PC-3 (cell line): Measurements from ENCODE around the gene IRAK1BP1. TPM values are rescaled to one million over a fixed set of nuclear protein-coding genes. Genes with fewer than 3 reads are reported as not detected.

Experiments used
- ATAC-seq: fragments of 200-7000 bp; cut with Tn5 transposase; 2 replicates; pipeline ENCODE4 v1.9.1; 2020; ENCODE audit warnings: mild to moderate bottlenecking, moderate library complexity
- BruUV-seq: library from RNA; stranded (reverse); fragments of 400-500 nt; replicated peaks from 2 replicates; lab custom pipeline; 2021; lab: Mats Ljungman, UMichigan
- CTCF ChIA-PET: fragments of 300-600 bp; sonication (Branson Sonifier 250); formaldehyde crosslinking; loops from one replicate; lab custom pipeline; 2022; ENCODE audit warnings: antibody characterized with exemption; lab: Charles Lee
- POLR2A ChIA-PET: fragments of 300-600 bp; sonication (Branson Sonifier 250); formaldehyde crosslinking; loops from one replicate; lab custom pipeline; 2022; ENCODE audit warnings: antibody characterized with exemption; ENCODE audit not compliant: unreplicated experiment; lab: Charles Lee
- DNase-seq: peaks from one replicate; pipeline ENCODE4 v3.0.0-alpha.2; 2015
- H2AFZ ChIP-seq: fragments of 300-600 bp; sonication (generic); 2 replicates; pipeline ENCODE4 v1.6.0; 2016; ENCODE audit warnings: antibody characterized with exemption, low read length
- H3F3A ChIP-seq: fragments of 300-600 bp; sonication (generic); one replicate; pipeline ENCODE4 v1.6.0; 2017; ENCODE audit warnings: antibody characterized with exemption, low read length, control low read depth, mild to moderate bottlenecking; ENCODE audit not compliant: unreplicated experiment
- H3K27ac ChIP-seq: fragments of 300-600 bp; sonication (generic); 2 replicates; pipeline ENCODE4 v1.5.1; 2016; ENCODE audit warnings: mild to moderate bottlenecking, low read length
- H3K27me3 ChIP-seq: fragments of 300-600 bp; sonication (generic); 2 replicates; pipeline ENCODE4 v1.6.1; 2016; ENCODE audit warnings: low read length, mixed read lengths
- H3K36me3 ChIP-seq: fragments of 300-600 bp; sonication (generic); 2 replicates; pipeline ENCODE4 v1.6.1; 2016; ENCODE audit warnings: low read depth, mixed run types, low read length, mixed read lengths
- H3K4me1 ChIP-seq: fragments of 300-600 bp; sonication (generic); 2 replicates; pipeline ENCODE4 v1.5.1; 2016; ENCODE audit warnings: low read length; ENCODE audit not compliant: insufficient read depth
- H3K4me2 ChIP-seq: fragments of 300-600 bp; sonication (generic); 2 replicates; pipeline ENCODE4 v1.6.0; 2016; ENCODE audit warnings: low read length
- H3K4me3 ChIP-seq: fragments of 300-600 bp; sonication (generic); 2 replicates; pipeline ENCODE4 v1.5.1; 2016; ENCODE audit warnings: mild to moderate bottlenecking, low read length, mixed read lengths
- H3K79me2 ChIP-seq: fragments of 300-600 bp; sonication (generic); 2 replicates; pipeline ENCODE4 v1.6.1; 2017; ENCODE audit warnings: low read length, mixed read lengths
- H3K9ac ChIP-seq: fragments of 300-600 bp; sonication (generic); 2 replicates; pipeline ENCODE4 v1.6.0; 2016; ENCODE audit warnings: mild to moderate bottlenecking, low read length
- H3K9me2 ChIP-seq: fragments of 300-600 bp; sonication (generic); replicated peaks from 2 replicates; pipeline ENCODE4 v1.6.1; 2016; ENCODE audit warnings: mixed run types, low read length, mixed read lengths
- H3K9me3 ChIP-seq: fragments of 300-600 bp; sonication (generic); 2 replicates; pipeline ENCODE4 v1.6.1; 2016; ENCODE audit warnings: low read length, mixed read lengths
- H4K20me1 ChIP-seq: fragments of 300-600 bp; sonication (generic); 2 replicates; pipeline ENCODE4 v1.6.1; 2016; ENCODE audit warnings: low read length, mixed read lengths
- CTCF ChIP-seq: fragments of 300-600 bp; sonication (generic); conservative IDR thresholded peaks from 2 replicates; pipeline ENCODE4 v1.5.1; 2017; ENCODE audit warnings: antibody characterized with exemption, low read depth, mild to moderate bottlenecking, low read length
- EZH2 ChIP-seq: fragments of 300-600 bp; sonication (generic); IDR thresholded peaks from one replicate; pipeline ENCODE4 v1.6.1; 2017; ENCODE audit warnings: antibody characterized with exemption, mild to moderate bottlenecking, low read length; ENCODE audit not compliant: unreplicated experiment
- EZH2phosphoT487 ChIP-seq: fragments of 300-600 bp; sonication (generic); IDR thresholded peaks from 2 replicates; pipeline ENCODE4 v1.6.1; 2018; ENCODE audit warnings: mild to moderate bottlenecking, antibody characterized with exemption, low read length, borderline replicate concordance
- intact Hi-C: fragments of 100-400 bp; cut with micrococcal nuclease; formaldehyde crosslinking; loops from 2 replicates; pipeline ENCODE4 v1.9.0; 2023
- total RNA-seq: library from RNA; depleted of rRNA; stranded (reverse); fragments of >200 nt; gene quantifications from 2 replicates; pipeline ENCODE4 v1.2.3, GENCODE V29; 2014

IRAK1BP1 gene
- total RNA-seq, 1 experiment from 2014 or later = 3.4 TPM

- ChIA-PET CTCF (no interaction called here), POLR2A (no interaction called here)
- Histone ChIP-seq H3K36me3 (no peaks in the 10 kb centered on the region), H3K79me2 (no peaks in the 10 kb centered on the region), H3K4me2 (no peak overlapping the region), H3F3A (no peaks in the 10 kb centered on the region), H3K4me3 (no peak overlapping the region), H2AFZ (no peak overlapping the region), H3K9me3 (no peaks in the 10 kb centered on the region), H3K9me2 (no peaks in the 10 kb centered on the region), H3K27me3 (no peaks in the 10 kb centered on the region), H3K27ac (no peak overlapping the region), H3K9ac (no peak overlapping the region), H3K4me1 (no peaks in the 10 kb centered on the region), H4K20me1 (no peaks in the 10 kb centered on the region)
- ATAC-seq = no peak
- no peak for DNase-seq
- TF ChIP-seq EZH2phosphoT487 (no peak), CTCF (no peak), EZH2 (no peak)
- no TSS peak for BruUV-seq
- intact Hi-C loops = no loop called here
These were observed 28.9 kb downstream of the IRAK1BP1 start for GRCh38 chr6:78896227-78896626.

- H3K9ac ChIP-seq = no peak overlapping the region
- ATAC-seq = no peak
- ChIA-PET CTCF (no interaction called here), POLR2A (no interaction called here)
- no peaks in the 10 kb centered on the region for H3K9me2 ChIP-seq
- no peaks in the 10 kb centered on the region for H3F3A ChIP-seq
- intact Hi-C loops = no loop called here
- no TSS peak for BruUV-seq
- no peaks in the 10 kb centered on the region for H3K36me3 ChIP-seq
- H3K4me1 ChIP-seq = no peaks in the 10 kb centered on the region
- TF ChIP-seq EZH2 = no peak
- no peaks in the 10 kb centered on the region for H3K79me2 ChIP-seq
- H3K9me3 ChIP-seq = no peaks in the 10 kb centered on the region
- no peak overlapping the region for H3K27ac ChIP-seq
- no peak for DNase-seq
- no peaks in the 10 kb centered on the region for H4K20me1 ChIP-seq
- no peak overlapping the region for H3K4me2 ChIP-seq
- no peaks in the 10 kb centered on the region for H3K27me3 ChIP-seq
- H2AFZ ChIP-seq = no peak overlapping the region
- H3K4me3 ChIP-seq = no peak overlapping the region
These were observed 41.3 kb downstream of the IRAK1BP1 start for GRCh38 chr6:78908621-78909020.

- Histone ChIP-seq H2AFZ (no peak overlapping the region), H3K9ac (no peak overlapping the region), H3K4me2 (no peak overlapping the region), H3K27ac (no peak overlapping the region), H3K4me1 (no peaks in the 10 kb centered on the region), H4K20me1 (no peaks in the 10 kb centered on the region), H3K36me3 (no peaks in the 10 kb centered on the region), H3F3A (no peaks in the 10 kb centered on the region), H3K4me3 (no peak overlapping the region), H3K79me2 (no peaks in the 10 kb centered on the region), H3K9me2 (no peaks in the 10 kb centered on the region), H3K27me3 (no peaks in the 10 kb centered on the region), H3K9me3 (no peaks in the 10 kb centered on the region)
- no peak for TF ChIP-seq EZH2phosphoT487
- no peak for TF ChIP-seq EZH2
- no peak for TF ChIP-seq CTCF
- ChIA-PET POLR2A (no interaction called here), CTCF (no interaction called here)
- intact Hi-C loops = no loop called here
- DNase-seq (no peak), ATAC-seq (no peak)
- BruUV-seq = no TSS peak
These were observed 42.0 kb downstream of the IRAK1BP1 start for GRCh38 chr6:78909391-78909790.
